LNCaP clone FGC (cell line): ENCODE results near the gene CLCN7.

Experiments
- DNase-seq: peaks from one replicate; pipeline ENCODE4 v3.0.0-alpha.2; 2011; ENCODE audit warnings: low read depth
- H3K4me3 ChIP-seq: 2 replicates; pipeline ENCODE4 v1.5.1; 2011; ENCODE audit warnings: mild to moderate bottlenecking, low read depth, low read length, control low read depth
- CTCF ChIP-seq: IDR thresholded peaks from 2 replicates; pipeline ENCODE4 v1.5.1; 2012; ENCODE audit warnings: mild to moderate bottlenecking; ENCODE audit not compliant: control insufficient read depth, insufficient read depth; ENCODE audit errors: extremely low read depth

Gene CLCN7

GRCh38 chr16:1512774-1513173 lies 37.9 kb upstream of the CLCN7 start:
- no peak for DNase-seq
- no peak for TF ChIP-seq CTCF
- H3K4me3 ChIP-seq: no peak overlapping the region

- no peak for TF ChIP-seq CTCF
- H3K4me3 ChIP-seq: no peak overlapping the region
- no peak for DNase-seq
These were observed 37.1 kb upstream of the CLCN7 start for GRCh38 chr16:1511662-1512569.

- no peak for TF ChIP-seq CTCF
- no peak overlapping the region for H3K4me3 ChIP-seq
- no peak for DNase-seq
These were observed 36.1 kb upstream of the CLCN7 start for GRCh38 chr16:1510941-1511351.

- no peak for DNase-seq
- TF ChIP-seq CTCF: no peak
These were observed 35.4 kb upstream of the CLCN7 start for GRCh38 chr16:1510272-1510671.

GRCh38 chr16:1509307-1510221 lies 34.7 kb upstream of the CLCN7 start:
- no peak for DNase-seq
- no peak for TF ChIP-seq CTCF
- no peak overlapping the region for H3K4me3 ChIP-seq

More at GRCh38 chr16:1510272-1510671, 35.4 kb upstream of the CLCN7 start:
- H3K4me3 ChIP-seq: no peak overlapping the region

- H3K4me3 ChIP-seq: no peak overlapping the region
- no peak for TF ChIP-seq CTCF
- DNase-seq: no peak
These were observed 33.8 kb upstream of the CLCN7 start for GRCh38 chr16:1508494-1509187.
